Measurements from ENCODE around the gene OTULIN.

The OTULIN gene

GRCh38 chr5:14667770-14668169, 3.3 kb downstream of the OTULIN start:
- FAIRE-seq (peak; percentile 73), DNase-seq (ENCODE audit: insufficient read length, low spot score) (no peak)

GRCh38 chr5:14668181-14668591, 3.7 kb downstream of the OTULIN start:
- no peak for DNase-seq (ENCODE audit: insufficient read length, low spot score)
- FAIRE-seq, result peak; percentile 23

- no peak for FAIRE-seq
- DNase-seq (ENCODE audit: insufficient read length, low spot score), result no peak
Measured at GRCh38 chr5:14669415-14669814, 4.9 kb downstream of the OTULIN start.

GRCh38 chr5:14669975-14670374, 5.5 kb downstream of the OTULIN start:
- FAIRE-seq (no peak), DNase-seq (ENCODE audit: insufficient read length, low spot score) (no peak)

GRCh38 chr5:14671414-14671813, 6.9 kb downstream of the OTULIN start:
- DNase-seq (ENCODE audit: insufficient read length, low spot score) (no peak), FAIRE-seq (peak; percentile 53)

GRCh38 chr5:14672082-14672481, 7.6 kb downstream of the OTULIN start:
- peak; percentile 44 for FAIRE-seq
- no peak for DNase-seq (ENCODE audit: insufficient read length, low spot score)

- DNase-seq (ENCODE audit: insufficient read length, low spot score), result no peak
- FAIRE-seq, result no peak
Measured at GRCh38 chr5:14672484-14673394, 8.2 kb downstream of the OTULIN start.

- DNase-seq (ENCODE audit: insufficient read length, low spot score) (no peak), FAIRE-seq (no peak)
Measured at GRCh38 chr5:14673443-14673842, 8.9 kb downstream of the OTULIN start.

GRCh38 chr5:14674983-14675854, 10.7 kb downstream of the OTULIN start:
- FAIRE-seq, result no peak
- no peak for DNase-seq (ENCODE audit: insufficient read length, low spot score)

GRCh38 chr5:14675865-14676300, 11.4 kb downstream of the OTULIN start:
- FAIRE-seq (peak; percentile 83), DNase-seq (ENCODE audit: insufficient read length, low spot score) (no peak)

- FAIRE-seq (no peak), DNase-seq (ENCODE audit: insufficient read length, low spot score) (no peak)
Measured at GRCh38 chr5:14676320-14676719, 11.8 kb downstream of the OTULIN start.

GRCh38 chr5:14678773-14679334, 14.3 kb downstream of the OTULIN start:
- DNase-seq (ENCODE audit: insufficient read length, low spot score), result no peak
- peak; percentile 11 for FAIRE-seq

GRCh38 chr5:14679595-14679994, 15.1 kb downstream of the OTULIN start:
- DNase-seq (ENCODE audit: insufficient read length, low spot score), result no peak
- no peak for FAIRE-seq

- FAIRE-seq, result no peak
- no peak for DNase-seq (ENCODE audit: insufficient read length, low spot score)
Measured at GRCh38 chr5:14681236-14681752, 16.8 kb downstream of the OTULIN start.

GRCh38 chr5:14683906-14684455, 19.5 kb downstream of the OTULIN start:
- DNase-seq (ENCODE audit: insufficient read length, low spot score), result no peak

GRCh38 chr5:14684757-14685156, 20.2 kb downstream of the OTULIN start:
- no peak for FAIRE-seq
- no peak for DNase-seq (ENCODE audit: insufficient read length, low spot score)

More at GRCh38 chr5:14683906-14684455, 19.5 kb downstream of the OTULIN start:
- no peak for FAIRE-seq

- FAIRE-seq (peak; percentile 95), DNase-seq (ENCODE audit: insufficient read length, low spot score) (peak; percentile 28)
Measured at GRCh38 chr5:14685757-14686156, 21.2 kb downstream of the OTULIN start.

GRCh38 chr5:14686517-14686916, 22.0 kb downstream of the OTULIN start:
- DNase-seq (ENCODE audit: insufficient read length, low spot score) (no peak), FAIRE-seq (no peak)

GRCh38 chr5:14687023-14687665, 22.6 kb downstream of the OTULIN start:
- FAIRE-seq (no peak), DNase-seq (ENCODE audit: insufficient read length, low spot score) (no peak)

- FAIRE-seq (no peak), DNase-seq (ENCODE audit: insufficient read length, low spot score) (no peak)
Measured at GRCh38 chr5:14693070-14693469, 28.6 kb downstream of the OTULIN start.
